Prostate gland (tissue), 2 donors: ENCODE data around the gene STXBP6.

ENCODE experiments used
- CTCF ChIP-seq, 4 experiments: fragments of 200-600 bp in 2 of 4; fragments of 450-650 bp in 2 of 4; sonication (generic) in 2 of 4; IDR thresholded peaks; 1 replicate in 3 of 4; 2 replicates in 1 of 4; pipeline ENCODE4 v1.5.1; 2016 to 2019; ENCODE audit warnings: antibody characterized with exemption in 4 of 4, mild to moderate bottlenecking in 2 of 4, moderate library complexity in 2 of 4
- POLR2A ChIP-seq: fragments of 450-650 bp; IDR thresholded peaks from one replicate; pipeline ENCODE4 v1.6.1; 2016; ENCODE audit warnings: antibody characterized with exemption, mild to moderate bottlenecking

GRCh38 chr14:24848102-24848790, 201.7 kb downstream of the STXBP6 start:
- TF ChIP-seq CTCF (IDR thresholded peaks at IDR 0.05) (no peak), POLR2A (no peak)
